Gastroesophageal sphincter (tissue), 3 donors: ENCODE results near the gene ING5.

Source experiments
- CTCF ChIP-seq, 4 experiments: fragments of 200-600 bp in 2 of 4; fragments of 450-650 bp in 2 of 4; sonication (generic) in 1 of 4; IDR thresholded peaks; one replicate each; pipeline ENCODE4 v1.5.1; 2017 to 2019; ENCODE audit warnings: antibody characterized with exemption in 4 of 4, mild to moderate bottlenecking in 2 of 4, moderate library complexity in 2 of 4
- EP300 ChIP-seq: sonication (generic); formaldehyde crosslinking; IDR thresholded peaks from one replicate; pipeline ENCODE4 v1.6.1; 2017; ENCODE audit warnings: antibody characterized with exemption, mild to moderate bottlenecking
- POLR2A ChIP-seq, 2 donors: fragments of 450-650 bp; IDR thresholded peaks; one replicate each; pipeline ENCODE4 v1.6.1; 2017; ENCODE audit warnings: antibody characterized with exemption in 2 of 2, mild to moderate bottlenecking in 2 of 2, moderate library complexity in 1 of 2

GRCh38 chr2:241708879-241709278 is 7.0 kb downstream of the ING5 start:
- TF ChIP-seq POLR2A (IDR thresholded peaks at IDR 0.05) (no peak), CTCF (IDR thresholded peaks at IDR 0.05) (no peak), EP300 (no peak)
